Measurements from ENCODE around the gene ARL6IP4.

The ARL6IP4 gene

DNA sequence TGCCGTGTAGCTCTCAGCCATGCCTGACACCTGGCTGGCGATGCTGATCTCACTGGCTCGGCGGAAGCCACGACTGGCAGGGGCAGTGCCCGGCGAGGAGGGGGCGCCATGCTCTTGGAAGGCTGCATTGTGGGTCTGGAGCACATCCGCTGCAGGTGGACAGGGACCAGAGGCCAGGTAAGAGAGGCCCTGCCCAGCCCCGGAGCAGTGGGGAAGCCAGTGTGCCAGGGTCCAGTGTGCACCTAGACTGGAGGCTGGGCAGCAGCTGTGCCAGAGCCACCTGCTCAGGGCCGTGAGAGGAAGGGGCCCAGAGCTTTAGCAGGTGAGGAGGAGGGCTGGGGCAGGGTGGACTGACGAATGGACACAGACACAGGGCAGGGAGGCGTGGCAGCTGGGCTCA lies 10.1 kb downstream of the ARL6IP4 start:
- peaks cover 2% of the 10 kb centered on the region for H3K36me3 Mint-ChIP-seq
- no peaks in the 10 kb centered on the region for H3K9me3 Mint-ChIP-seq
- H3K27ac Mint-ChIP-seq = no peak overlapping the region
- H3K4me3 Mint-ChIP-seq = no peak overlapping the region
- H3K27me3 Mint-ChIP-seq = no peaks in the 10 kb centered on the region
- H3K4me1 Mint-ChIP-seq = no peaks in the 10 kb centered on the region

GRCh38 chr12:122990961-122991622 lies 10.6 kb downstream of the ARL6IP4 start:
- H3K27me3 Mint-ChIP-seq = no peaks in the 10 kb centered on the region
- H3K4me1 Mint-ChIP-seq = no peaks in the 10 kb centered on the region
- H3K36me3 Mint-ChIP-seq = peaks cover 2% of the 10 kb centered on the region
- no peaks in the 10 kb centered on the region for H3K9me3 Mint-ChIP-seq
- no peak overlapping the region for H3K27ac Mint-ChIP-seq
- H3K4me3 Mint-ChIP-seq = no peak overlapping the region

GRCh38 chr12:122991623-122992275 lies 11.3 kb downstream of the ARL6IP4 start:
- peaks cover 2% of the 10 kb centered on the region for H3K36me3 Mint-ChIP-seq

DNA sequence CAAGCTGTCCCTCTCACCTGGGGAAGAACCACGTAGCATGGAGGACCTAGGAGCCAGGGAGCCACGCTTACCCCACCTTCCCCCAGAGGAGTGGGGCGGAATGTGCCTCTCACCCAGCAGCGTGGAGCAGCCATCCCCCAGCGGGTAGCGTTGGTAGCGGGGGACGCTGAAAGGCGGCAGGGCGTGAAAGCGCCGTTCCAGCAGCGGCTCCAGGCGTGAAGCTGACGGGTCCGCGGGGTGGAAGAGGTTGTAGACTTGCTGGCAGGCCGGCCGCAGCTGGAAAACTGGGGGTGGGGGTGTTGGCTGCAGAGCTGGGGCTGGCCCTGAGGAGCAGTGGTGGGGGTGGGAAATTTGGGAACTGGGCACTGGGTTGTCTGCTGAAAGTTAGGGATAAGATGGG lies 11.9 kb downstream of the ARL6IP4 start:
- H3K36me3 Mint-ChIP-seq = peaks cover 2% of the 10 kb centered on the region
- H3K4me3 Mint-ChIP-seq = no peak overlapping the region
- no peaks in the 10 kb centered on the region for H3K27me3 Mint-ChIP-seq
- H3K9me3 Mint-ChIP-seq = no peaks in the 10 kb centered on the region
- no peak overlapping the region for H3K27ac Mint-ChIP-seq
- H3K4me1 Mint-ChIP-seq = no peaks in the 10 kb centered on the region

More at GRCh38 chr12:122991623-122992275, 11.3 kb downstream of the ARL6IP4 start:
- Mint-ChIP-seq H3K27me3 (no peaks in the 10 kb centered on the region), H3K27ac (no peak overlapping the region), H3K4me3 (no peak overlapping the region), H3K9me3 (no peaks in the 10 kb centered on the region), H3K4me1 (no peaks in the 10 kb centered on the region)

DNA sequence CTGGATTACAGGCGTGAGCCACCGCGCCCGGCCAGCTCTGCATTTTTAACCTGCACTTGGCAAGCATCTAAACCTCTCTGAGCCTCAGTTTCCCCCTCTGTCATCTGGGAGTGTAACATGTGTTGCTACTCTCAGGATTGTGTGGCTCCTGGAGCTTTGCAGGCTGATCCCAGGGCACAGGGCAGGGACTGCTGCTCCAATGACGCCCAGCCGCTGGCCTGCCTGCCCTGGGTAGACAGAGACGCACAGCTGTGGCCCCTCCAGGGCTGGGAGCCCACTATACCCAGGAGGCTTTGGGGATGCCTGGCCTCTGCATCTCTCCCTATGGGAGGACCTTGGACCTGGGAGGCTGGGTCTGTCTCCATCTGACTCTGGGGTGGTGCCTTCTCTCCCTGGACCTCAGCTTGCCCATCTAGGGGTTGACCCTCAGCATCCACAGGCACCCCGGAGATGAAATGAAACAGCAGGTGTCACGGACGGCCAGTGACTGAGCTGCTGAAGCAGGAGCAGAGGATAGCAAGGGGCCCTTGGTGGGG lies 13.7 kb downstream of the ARL6IP4 start:
- Mint-ChIP-seq H3K4me1 (no peaks in the 10 kb centered on the region), H3K36me3 (peaks cover 2% of the 10 kb centered on the region), H3K27me3 (no peaks in the 10 kb centered on the region), H3K9me3 (no peaks in the 10 kb centered on the region), H3K4me3 (no peak overlapping the region), H3K27ac (no peak overlapping the region)

DNA sequence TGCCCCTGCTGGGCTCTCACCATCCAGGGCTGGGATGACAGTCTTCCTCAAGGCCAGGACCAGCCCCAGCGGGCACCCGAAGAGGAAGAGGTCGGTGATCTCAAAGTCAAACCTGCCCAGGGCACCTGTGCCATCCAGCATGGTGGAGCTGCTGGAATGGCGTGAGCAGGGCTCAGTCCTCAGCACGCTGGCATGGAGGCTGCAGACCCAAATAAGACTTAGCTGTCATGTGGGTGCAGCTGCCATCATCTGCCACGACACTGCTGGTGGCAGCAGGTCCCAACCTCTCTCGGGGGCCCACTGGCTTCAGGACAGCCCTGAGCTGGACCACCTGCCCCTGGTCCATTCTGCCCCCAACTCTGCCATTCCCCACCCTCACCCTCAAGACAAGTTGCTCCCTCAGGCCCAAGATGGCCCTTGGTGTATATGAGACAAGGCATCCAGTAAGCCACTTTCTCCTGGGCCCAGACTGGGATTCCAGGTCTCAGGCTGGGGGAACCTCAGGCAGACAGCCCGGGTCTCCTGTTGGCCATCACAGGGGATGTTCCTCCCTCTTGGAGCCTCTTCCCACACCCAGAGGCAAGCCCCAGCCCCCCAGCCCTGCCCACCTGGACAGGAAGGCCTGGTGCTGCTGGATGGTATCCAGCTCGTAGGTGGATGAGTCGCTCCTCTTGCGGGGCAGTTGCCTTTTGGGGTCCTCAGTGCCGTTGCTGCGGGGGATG lies 14.5 kb downstream of the ARL6IP4 start:
- Mint-ChIP-seq H3K27me3 (no peaks in the 10 kb centered on the region), H3K9me3 (no peaks in the 10 kb centered on the region), H3K4me3 (no peak overlapping the region), H3K4me1 (no peaks in the 10 kb centered on the region), H3K27ac (no peak overlapping the region), H3K36me3 (peaks cover 2% of the 10 kb centered on the region)

DNA sequence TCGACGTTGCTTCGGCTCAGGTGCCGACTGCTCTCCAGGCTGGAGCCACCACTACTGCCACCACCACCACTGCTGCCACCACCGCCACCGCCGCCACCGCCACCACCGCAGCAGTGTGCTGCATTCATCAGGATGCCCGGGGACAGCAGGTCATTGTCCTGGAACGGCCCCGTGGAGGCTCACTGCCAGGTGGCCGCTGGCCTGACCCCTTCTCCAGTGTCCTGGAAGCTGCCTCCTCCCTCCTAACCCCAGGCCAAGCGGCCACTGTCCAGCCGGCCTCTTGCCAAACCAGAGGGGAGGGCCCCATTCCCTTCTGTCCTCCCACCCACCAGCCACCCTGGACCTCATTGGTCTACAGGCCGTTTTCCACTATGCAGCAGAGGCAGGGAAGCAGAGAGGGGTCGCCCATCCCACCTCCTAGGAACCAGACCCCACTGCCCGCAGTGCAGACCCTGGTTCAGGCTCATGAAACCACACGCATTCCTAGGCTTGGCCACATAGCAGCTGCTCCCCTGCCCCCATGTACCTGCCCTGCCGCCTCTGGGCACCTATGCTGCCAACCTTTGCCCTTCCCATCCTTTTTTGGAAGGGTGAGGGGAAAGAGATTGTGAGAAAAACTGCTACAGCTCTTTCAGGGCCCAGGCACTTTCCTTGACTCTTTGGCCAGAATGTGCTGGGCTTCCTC lies 15.2 kb downstream of the ARL6IP4 start:
- Mint-ChIP-seq H3K27me3 (no peaks in the 10 kb centered on the region), H3K36me3 (peaks cover 2% of the 10 kb centered on the region), H3K9me3 (no peaks in the 10 kb centered on the region), H3K27ac (no peak overlapping the region), H3K4me1 (no peaks in the 10 kb centered on the region), H3K4me3 (no peak overlapping the region)

- H3K27ac Mint-ChIP-seq = no peak overlapping the region
- no peaks in the 10 kb centered on the region for H3K4me1 Mint-ChIP-seq
- peaks cover 2% of the 10 kb centered on the region for H3K36me3 Mint-ChIP-seq
- H3K4me3 Mint-ChIP-seq = no peak overlapping the region
- H3K9me3 Mint-ChIP-seq = no peaks in the 10 kb centered on the region
- H3K27me3 Mint-ChIP-seq = no peaks in the 10 kb centered on the region
These were observed 15.7 kb downstream of the ARL6IP4 start for GRCh38 chr12:122996188-122996601.

DNA sequence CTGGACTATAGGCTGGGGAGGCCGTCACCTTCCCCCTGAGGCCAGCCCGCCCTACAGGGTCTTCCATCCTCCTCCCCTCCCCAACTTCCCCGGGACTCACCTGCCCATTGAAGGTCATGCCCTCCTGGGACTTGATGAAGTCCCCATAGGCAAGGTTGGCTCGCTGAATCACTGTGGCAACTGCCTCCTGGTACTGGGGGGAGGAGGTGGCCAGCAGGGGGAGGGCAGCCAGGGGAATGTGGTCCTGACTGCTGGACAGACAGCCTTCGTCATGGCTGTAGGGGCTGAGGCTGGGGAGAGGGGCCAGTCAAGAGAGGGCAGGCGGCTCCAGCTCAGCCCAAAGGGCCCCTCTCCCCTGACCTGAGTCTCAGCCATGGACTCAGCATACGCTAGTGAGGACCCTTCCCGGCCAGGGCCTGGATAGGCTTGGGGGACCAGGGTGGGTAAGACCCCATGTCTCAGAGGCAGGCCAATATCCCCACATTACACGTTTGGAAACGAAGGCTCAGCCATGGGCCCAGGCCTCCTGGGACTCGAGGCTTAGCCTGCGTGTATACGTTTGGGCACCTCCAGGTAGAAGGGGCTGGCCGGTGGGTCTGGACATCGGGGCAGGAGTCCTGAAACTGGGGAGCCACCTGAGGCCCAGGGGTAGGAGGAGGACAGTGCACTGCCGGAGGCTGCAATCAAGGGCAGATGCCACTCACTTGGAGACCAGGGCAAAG lies 16.3 kb downstream of the ARL6IP4 start:
- Mint-ChIP-seq H3K4me1 (no peaks in the 10 kb centered on the region), H3K27ac (peak overlapping the region; percentile 30), H3K4me3 (no peak overlapping the region), H3K9me3 (no peaks in the 10 kb centered on the region), H3K36me3 (peaks cover 2% of the 10 kb centered on the region), H3K27me3 (no peaks in the 10 kb centered on the region)

DNA sequence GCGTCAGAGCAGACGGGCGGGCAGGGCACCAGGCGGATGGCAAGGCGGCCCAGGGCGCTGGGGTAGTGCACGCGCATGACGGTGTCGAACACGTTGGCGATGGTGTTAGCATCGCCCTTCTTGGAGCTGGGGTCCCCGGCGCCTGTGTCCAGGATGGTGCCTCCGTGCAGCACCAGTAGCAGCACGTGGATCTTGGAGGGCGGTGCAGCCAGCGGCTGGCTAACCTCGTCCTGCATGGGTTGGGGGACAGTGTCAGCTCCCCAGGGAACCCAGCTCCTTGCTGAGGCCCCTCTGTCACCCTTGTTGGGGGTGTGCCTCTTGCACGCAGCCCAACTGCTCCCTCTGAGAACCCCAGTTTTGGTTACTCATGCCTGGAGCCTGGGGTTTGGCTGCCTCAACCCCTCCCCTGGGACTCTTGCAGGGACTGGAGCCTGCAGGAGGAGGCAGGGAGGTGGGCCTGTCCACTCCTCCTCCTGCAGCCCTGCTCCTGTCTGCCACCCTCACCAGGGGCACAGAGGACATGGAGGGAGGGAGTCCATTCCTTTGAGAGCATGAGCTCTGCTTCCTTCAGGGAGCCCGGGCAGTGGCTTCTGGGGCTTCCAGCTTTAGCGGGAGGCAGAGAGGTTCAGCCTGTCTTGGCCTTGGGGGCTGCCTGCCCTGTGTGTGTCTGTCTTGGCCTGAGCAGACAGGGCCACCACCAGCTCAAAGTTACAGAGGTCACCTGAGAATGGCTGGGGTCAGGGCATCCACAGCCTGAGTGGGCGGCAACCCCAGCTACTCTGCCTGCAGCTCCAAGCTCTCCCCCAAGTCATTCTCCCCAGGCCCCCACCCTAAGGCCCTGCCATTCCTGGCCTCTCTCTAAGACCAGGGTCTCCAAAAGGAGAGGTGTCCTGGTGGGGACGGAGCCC lies 17.1 kb downstream of the ARL6IP4 start:
- Mint-ChIP-seq H3K36me3 (peaks cover 1% of the 10 kb centered on the region), H3K27me3 (no peaks in the 10 kb centered on the region), H3K9me3 (no peaks in the 10 kb centered on the region), H3K27ac (no peak overlapping the region), H3K4me3 (no peak overlapping the region), H3K4me1 (no peaks in the 10 kb centered on the region)

- Mint-ChIP-seq H3K36me3 (no peaks in the 10 kb centered on the region), H3K9me3 (no peaks in the 10 kb centered on the region), H3K4me1 (no peaks in the 10 kb centered on the region), H3K4me3 (no peak overlapping the region), H3K27ac (no peak overlapping the region), H3K27me3 (no peaks in the 10 kb centered on the region)
These were observed 17.8 kb downstream of the ARL6IP4 start for GRCh38 chr12:122998316-122998715.

DNA sequence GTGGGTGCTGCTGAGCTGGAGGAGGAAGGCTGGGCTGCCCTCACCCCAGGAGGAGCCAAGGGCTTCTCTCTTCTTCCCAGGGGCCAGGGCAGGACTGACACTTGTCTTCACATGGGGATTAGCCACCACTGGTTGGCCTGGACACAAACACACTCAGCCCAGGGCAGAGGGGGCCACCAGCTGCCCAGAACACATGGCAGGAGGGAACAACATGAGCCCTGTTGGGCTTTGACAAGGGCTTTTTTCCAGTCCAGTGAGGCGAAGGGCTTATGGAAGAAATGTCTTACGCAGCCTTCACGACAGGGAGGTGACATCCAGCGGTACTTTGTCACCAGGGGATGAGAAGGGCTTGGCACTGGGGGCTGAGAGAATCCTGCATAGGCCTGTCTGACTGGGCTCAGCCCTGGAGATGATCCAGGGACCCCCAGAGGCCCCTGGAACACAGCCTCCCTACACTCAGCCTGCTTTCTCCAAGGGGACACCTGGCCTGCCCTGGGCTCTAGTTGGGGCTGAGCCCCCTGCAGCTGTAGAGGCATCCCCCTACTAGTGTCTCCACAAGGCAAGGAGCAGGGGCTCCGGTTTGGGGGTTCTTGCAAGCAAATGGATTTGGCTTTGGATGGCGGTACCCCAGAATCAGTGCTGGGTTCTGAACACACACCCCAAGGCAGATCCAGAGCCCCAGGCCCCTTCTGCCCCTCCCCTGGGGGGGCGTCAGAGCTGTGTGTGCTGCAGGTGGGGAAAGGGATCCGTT lies 18.9 kb downstream of the ARL6IP4 start:
- H3K27ac Mint-ChIP-seq = peak overlapping the region; percentile 30
- no peaks in the 10 kb centered on the region for H3K4me1 Mint-ChIP-seq
- H3K9me3 Mint-ChIP-seq = no peaks in the 10 kb centered on the region
- H3K4me3 Mint-ChIP-seq = no peak overlapping the region
- H3K36me3 Mint-ChIP-seq = no peaks in the 10 kb centered on the region
- H3K27me3 Mint-ChIP-seq = no peaks in the 10 kb centered on the region

- H3K4me3 Mint-ChIP-seq = no peak overlapping the region
- no peaks in the 10 kb centered on the region for H3K4me1 Mint-ChIP-seq
- no peaks in the 10 kb centered on the region for H3K27me3 Mint-ChIP-seq
- no peaks in the 10 kb centered on the region for H3K9me3 Mint-ChIP-seq
- H3K36me3 Mint-ChIP-seq = no peaks in the 10 kb centered on the region
- H3K27ac Mint-ChIP-seq = no peak overlapping the region
These were observed 19.5 kb downstream of the ARL6IP4 start for GRCh38 chr12:122999986-123000420.

- no peak overlapping the region for H3K27ac Mint-ChIP-seq
- no peak overlapping the region for H3K4me3 Mint-ChIP-seq
- no peaks in the 10 kb centered on the region for H3K36me3 Mint-ChIP-seq
- H3K4me1 Mint-ChIP-seq = no peaks in the 10 kb centered on the region
- no peaks in the 10 kb centered on the region for H3K9me3 Mint-ChIP-seq
- H3K27me3 Mint-ChIP-seq = no peaks in the 10 kb centered on the region
These were observed 20.1 kb downstream of the ARL6IP4 start for GRCh38 chr12:123000578-123000977.
